Heart right ventricle (tissue), 16 donors: ENCODE data around the gene ELOVL5. TPM values are rescaled to one million over a fixed set of nuclear protein-coding genes. Genes with fewer than 3 reads are reported as not detected.

ENCODE experiments used
- ATAC-seq, 8 donors: fragments of 200-7000 bp; cut with Tn5 transposase; one replicate each; pipeline ENCODE4 v1.9.1; 2020; ENCODE audit warnings: mild to moderate bottlenecking in 8 of 8, moderate library complexity in 8 of 8, moderate number of reproducible peaks in 1 of 8
- DNase-seq, 2 donors: peaks; one replicate each; pipeline ENCODE4 v3.0.0-alpha.2; 2020
- H3K27ac ChIP-seq, 10 donors: fragments of 200-600 bp; sonication (generic) in 2 of 10; one replicate each; pipeline versions ENCODE4 v1.5.0 to v1.8.0; 2020 to 2022; ENCODE audit warnings: mild to moderate bottlenecking in 3 of 10
- H3K27me3 ChIP-seq, 7 donors: fragments of 200-600 bp; one replicate each; pipeline ENCODE4 v1.8.0; 2021 to 2022; ENCODE audit warnings: mild to moderate bottlenecking in 2 of 7
- H3K36me3 ChIP-seq, 9 donors: fragments of 200-600 bp; sonication (generic) in 1 of 9; one replicate each; pipeline versions ENCODE4 v1.5.0 to v1.8.0; 2020 to 2022; ENCODE audit warnings: mild to moderate bottlenecking in 2 of 9
- H3K4me1 ChIP-seq, 9 donors: fragments of 200-600 bp; sonication (generic) in 1 of 9; one replicate each; pipeline versions ENCODE4 v1.5.0 to v1.8.0; 2020 to 2022; ENCODE audit warnings: mild to moderate bottlenecking in 4 of 9
- H3K4me3 ChIP-seq, 10 donors: fragments of 200-600 bp; sonication (generic) in 2 of 10; one replicate each; pipeline versions ENCODE4 v1.5.0 to v1.8.0; 2020 to 2022; ENCODE audit warnings: mild to moderate bottlenecking in 7 of 10, moderate library complexity in 2 of 10
- H3K9me3 ChIP-seq, 11 donors: fragments of 200-600 bp in 10 of 11; sonication (generic) in 2 of 11; one replicate each; pipeline versions ENCODE4 v1.5.0 to v1.8.0; 2013 to 2022; ENCODE audit warnings: mild to moderate bottlenecking in 2 of 11, control low read depth in 1 of 11, moderate library complexity in 1 of 11
- CTCF ChIP-seq, 9 donors: fragments of 200-600 bp; sonication (generic) in 2 of 9; IDR thresholded peaks; one replicate each; pipeline versions ENCODE4 v1.5.0 to v1.8.0; 2021 to 2022; ENCODE audit warnings: antibody characterized with exemption in 9 of 9, mild to moderate bottlenecking in 5 of 9, moderate library complexity in 1 of 9
- WGBS, 2 donors: extraction: QIAGEN DNeasy Blood & Tissue Kit; methylation state at CpG; one replicate each; pipeline ENCODE4 v1.1.7; 2013; ENCODE audit warnings: inconsistent platforms in 1 of 2; 5-methylcytosine and 5-hydroxymethylcytosine counted together
- intact Hi-C, 10 donors: fragments of 100-400 bp; cut with DNase I; formaldehyde crosslinking; loops; one replicate each; pipeline versions ENCODE4 v1.11.1 to v1.14.2; 2022
- polyA plus RNA-seq, 2 donors: library from polyadenylated mRNA; stranded (reverse); fragments of 200-250 nt; gene quantifications; one replicate each; pipeline ENCODE4 v1.2.3, GENCODE V29; 2013
- total RNA-seq, 10 donors: library from RNA; stranded (reverse); fragmentation: NEBNext Ultra II Directional in 3 of 10; extraction: Animal tissue kit (Norgen Biotek cat#: 25700) in 3 of 10; gene quantifications; one replicate each; pipeline versions ENCODE4 v1.2.1 to v1.2.4, GENCODE V29; 2021 to 2023
- donor health status: Arrhythmogenic right ventricular cardiomyopathy.
- donor health status: ischemic (EF 13 %, LVEDD 7.1; RV severe dilation, severe dysfunction).
- donor health status: healthy with polysubstance abuse.
- donor health status: DM: no; HTN: yes; CAD: no.
- donor health status: DM: no; HTN: no; CAD: no.
- donor health status: ischemic (EF 25% LVEDD 6.9; RV normal size, moderate dysfunction).
- donor health status: ischemic (EF 25% LVEDD 5.7; RV mildly dilated, moderate dysfunction).
- donor health status: healthy.
- donor health status: DM: yes; HTN: yes; CAD: no.
- donor health status: Ischemic cardiomyopathy.
- donor health status: ischemic (EF 35%, LVEDD 5.7; RV mildly dilated, moderate dysfunction).
- donor health status: nonischemic (EF 11% LVEDD 7.7; RV severe dilation, severe dysfunction).
- donor health status: DM: yes; HTN: yes; CAD: no.
- donor health status: PGD.
- donor health status: ischemic (EF 29% LVEDD 5.4; RV normal size, mild dysfunction).
- donor health status: nonischemic (EF 23%, LVEDD 6.1; RV moderate dilation, normal function).

Gene ELOVL5
- total and polyA plus RNA-seq, 12 donors = 16.9 to 48.1 (median 29.7) TPM

DNA sequence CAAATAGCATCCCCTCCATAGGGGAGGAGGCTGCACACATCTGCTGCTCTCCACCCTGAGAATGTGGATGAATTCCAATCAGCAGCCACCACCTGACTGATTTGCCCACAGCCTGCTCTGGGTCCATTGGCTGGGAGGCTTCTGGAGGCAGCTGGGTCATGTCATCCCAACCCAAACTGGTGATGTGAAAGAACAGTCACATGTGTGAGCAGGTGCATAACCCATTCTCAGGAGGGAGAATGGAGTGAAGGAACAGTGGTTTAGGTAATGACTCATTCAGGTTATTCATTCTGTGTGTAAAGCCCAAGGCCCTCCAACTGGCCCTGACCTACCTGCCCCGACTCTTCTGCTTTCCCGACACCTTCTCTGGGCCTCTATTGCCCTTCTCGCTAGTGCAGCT lies 109.2 kb downstream of the ELOVL5 start:
- DNase-seq (no peak), ATAC-seq (no peak)
- Histone ChIP-seq H3K4me1 (peaks cover 0 to 28% (median 0%) of the 10 kb centered on the region in 9 donors), H3K9me3 (peaks cover 0 to 5% (median 0%) of the 10 kb centered on the region in 11 donors), H3K27me3 (no peaks in the 10 kb centered on the region), H3K27ac (no peak overlapping the region), H3K36me3 (no peaks in the 10 kb centered on the region), H3K4me3 (no peak overlapping the region)
- no peak for TF ChIP-seq CTCF (IDR thresholded peaks at IDR 0.05)
- whole genome bisulfite sequencing, 2 donors = 96 to 98% methylated on average over 3 of the region's 3 CpGs
- intact Hi-C loops = no loop called here

- DNase-seq = no peak
- no peak for ATAC-seq
Measured at GRCh38 chr6:53238311-53238710, 110.4 kb downstream of the ELOVL5 start.

GRCh38 chr6:53236241-53236640 lies 112.5 kb downstream of the ELOVL5 start:
- Histone ChIP-seq H3K36me3 (no peaks in the 10 kb centered on the region), H3K27ac (no peak overlapping the region), H3K4me1 (peaks cover 0 to 8% (median 0%) of the 10 kb centered on the region in 9 donors), H3K4me3 (no peak overlapping the region), H3K27me3 (no peaks in the 10 kb centered on the region), H3K9me3 (peaks cover 0 to 5% (median 0%) of the 10 kb centered on the region in 11 donors)
- intact Hi-C loops = no loop called here
- DNase-seq (no peak), ATAC-seq (no peak)
- 72 to 83% methylated on average over 3 of the region's 3 CpGs for WGBS, 2 donors
- no peak for TF ChIP-seq CTCF (IDR thresholded peaks at IDR 0.05)

More at GRCh38 chr6:53238311-53238710, 110.4 kb downstream of the ELOVL5 start:
- intact Hi-C loops = no loop called here
- Histone ChIP-seq H3K27ac (no peak overlapping the region), H3K36me3 (no peaks in the 10 kb centered on the region), H3K4me1 (peaks cover 0 to 22% (median 0%) of the 10 kb centered on the region in 9 donors), H3K27me3 (no peaks in the 10 kb centered on the region), H3K4me3 (no peak overlapping the region), H3K9me3 (peaks cover 0 to 5% (median 0%) of the 10 kb centered on the region in 11 donors)
- no peak for TF ChIP-seq CTCF (IDR thresholded peaks at IDR 0.05)
- WGBS, 2 donors = 61 to 64% methylated on average over 3 of the region's 3 CpGs

DNA sequence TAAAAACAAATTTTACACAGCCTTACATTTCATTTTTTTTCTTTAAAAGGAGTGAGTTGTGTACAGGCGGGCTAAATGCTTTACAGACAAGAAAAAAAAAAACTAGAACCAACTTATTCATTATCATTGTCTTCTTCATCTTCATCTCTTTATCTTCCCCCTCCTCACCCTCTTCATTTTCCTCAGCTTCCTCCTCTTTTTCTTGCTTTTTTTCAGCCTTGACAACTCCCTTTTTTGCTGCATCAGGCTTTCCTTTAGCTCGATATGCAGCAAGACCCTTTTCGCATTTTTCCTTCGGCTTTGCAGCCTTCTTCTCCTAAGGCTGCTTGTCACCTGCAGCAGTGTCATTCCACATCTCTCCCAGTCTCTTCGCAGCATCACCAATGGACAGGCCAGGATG lies 113.2 kb downstream of the ELOVL5 start:
- Histone ChIP-seq H3K9me3 (peaks cover 0 to 3% (median 0%) of the 10 kb centered on the region in 11 donors), H3K4me3 (no peak overlapping the region), H3K36me3 (no peaks in the 10 kb centered on the region), H3K27me3 (no peaks in the 10 kb centered on the region), H3K27ac (no peak overlapping the region), H3K4me1 (peaks cover 0 to 3% (median 0%) of the 10 kb centered on the region in 9 donors)
- WGBS, 2 donors = 80 to 91% methylated on average over 5 of the region's 5 CpGs
- TF ChIP-seq CTCF (IDR thresholded peaks at IDR 0.05) = no peak
- DNase-seq = no peak
- intact Hi-C loops = no loop called here
- no peak for ATAC-seq
